Epithelial cell of proximal tubule (primary cell): ENCODE results near the gene SRGAP1. TPM values are rescaled to one million over a fixed set of nuclear protein-coding genes. Genes with fewer than 3 reads are reported as not detected.

ENCODE experiments used
- DNase-seq: peaks from one replicate; pipeline ENCODE4 v3.0.0-alpha.2; 2011; ENCODE audit warnings: low read depth
- H3K4me3 ChIP-seq: 2 replicates; pipeline ENCODE4 v1.5.1; 2011; ENCODE audit warnings: low read depth, mild to moderate bottlenecking, low read length
- total RNA-seq: library from RNA; depleted of rRNA; stranded (reverse); fragments of >200 nt; gene quantifications from 2 replicates; pipeline ENCODE4 v1.2.3, GENCODE V29; 2015
- TF ChIP-seq, protein P1 (sequence below): conservative IDR thresholded peaks from 2 replicates; pipeline ENCODE4 v1.5.1; 2012; ENCODE audit warnings: low read depth, mild to moderate bottlenecking, low read length

The SRGAP1 gene
- total RNA-seq, 1 donor from 2014 or later = 9.4 TPM

DNA sequence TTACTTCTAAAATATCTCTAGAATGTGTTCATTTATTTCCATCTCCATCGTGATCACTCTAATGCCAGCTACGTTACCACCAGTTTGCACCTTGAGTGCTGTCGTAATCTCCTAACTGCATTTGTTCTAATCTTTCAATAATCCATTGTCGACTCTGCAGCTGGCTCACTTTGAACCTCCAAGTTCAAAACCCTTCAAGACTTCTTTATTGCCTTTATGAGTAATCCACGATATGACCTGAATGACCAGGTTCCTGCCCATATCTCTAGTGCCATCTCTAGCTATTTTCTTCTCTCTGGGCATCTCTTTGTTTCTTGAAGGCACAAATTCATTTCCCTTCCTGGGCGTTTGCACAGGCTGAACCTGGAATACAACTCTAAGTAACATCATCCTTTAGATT, 76.7 kb downstream of the SRGAP1 start:
- H3K4me3 ChIP-seq = no peak overlapping the region
- DNase-seq = no peak
- TF ChIP-seq, protein P1, sequence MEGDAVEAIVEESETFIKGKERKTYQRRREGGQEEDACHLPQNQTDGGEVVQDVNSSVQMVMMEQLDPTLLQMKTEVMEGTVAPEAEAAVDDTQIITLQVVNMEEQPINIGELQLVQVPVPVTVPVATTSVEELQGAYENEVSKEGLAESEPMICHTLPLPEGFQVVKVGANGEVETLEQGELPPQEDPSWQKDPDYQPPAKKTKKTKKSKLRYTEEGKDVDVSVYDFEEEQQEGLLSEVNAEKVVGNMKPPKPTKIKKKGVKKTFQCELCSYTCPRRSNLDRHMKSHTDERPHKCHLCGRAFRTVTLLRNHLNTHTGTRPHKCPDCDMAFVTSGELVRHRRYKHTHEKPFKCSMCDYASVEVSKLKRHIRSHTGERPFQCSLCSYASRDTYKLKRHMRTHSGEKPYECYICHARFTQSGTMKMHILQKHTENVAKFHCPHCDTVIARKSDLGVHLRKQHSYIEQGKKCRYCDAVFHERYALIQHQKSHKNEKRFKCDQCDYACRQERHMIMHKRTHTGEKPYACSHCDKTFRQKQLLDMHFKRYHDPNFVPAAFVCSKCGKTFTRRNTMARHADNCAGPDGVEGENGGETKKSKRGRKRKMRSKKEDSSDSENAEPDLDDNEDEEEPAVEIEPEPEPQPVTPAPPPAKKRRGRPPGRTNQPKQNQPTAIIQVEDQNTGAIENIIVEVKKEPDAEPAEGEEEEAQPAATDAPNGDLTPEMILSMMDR = no peak

GRCh38 chr12:63922474-63922873, 78.0 kb downstream of the SRGAP1 start:
- no peak overlapping the region for H3K4me3 ChIP-seq
- peak; percentile 60 for DNase-seq
- TF ChIP-seq, protein P1 = no peak

DNA sequence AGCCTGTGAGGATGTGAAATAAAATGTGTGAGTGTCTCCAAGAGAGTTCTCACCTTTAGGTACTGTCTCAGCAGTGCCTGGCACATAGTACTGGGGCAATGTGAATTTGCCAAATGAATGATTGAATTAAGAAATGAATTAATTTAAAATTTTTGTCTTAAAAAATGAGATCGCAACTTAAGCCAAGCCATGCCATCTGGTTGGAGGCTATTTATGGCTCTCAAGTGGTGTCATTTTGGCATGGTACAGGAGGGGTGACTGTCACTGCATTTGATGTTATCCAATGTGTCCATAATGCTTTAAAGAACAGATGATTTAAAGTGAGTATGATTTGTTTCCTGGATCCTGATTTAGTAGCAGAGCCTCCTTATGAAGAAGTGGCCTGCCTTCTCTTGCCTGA, 80.3 kb downstream of the SRGAP1 start:
- DNase-seq = no peak
- TF ChIP-seq, protein P1 = no peak
- H3K4me3 ChIP-seq = no peak overlapping the region

DNA sequence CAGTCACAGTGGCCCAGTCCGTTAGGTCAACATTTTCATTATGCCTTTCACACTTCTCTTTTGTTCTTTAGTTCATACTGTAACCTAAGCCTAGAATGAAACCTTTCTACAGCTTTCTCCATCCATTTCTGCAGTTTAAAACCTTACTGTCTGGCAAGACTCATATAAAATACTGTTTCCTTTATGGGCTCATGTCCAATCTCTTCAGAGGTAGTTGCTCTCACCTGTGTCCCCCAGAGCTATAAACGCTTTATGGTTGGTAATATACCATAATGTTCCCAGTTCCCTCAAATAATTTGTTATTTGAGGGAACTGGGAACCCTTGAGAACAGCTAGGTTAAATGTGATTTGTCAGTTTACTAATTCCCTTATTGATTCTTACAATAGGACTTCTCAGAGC, 83.0 kb downstream of the SRGAP1 start:
- TF ChIP-seq, protein P1 = no peak
- DNase-seq = no peak
- H3K4me3 ChIP-seq = no peak overlapping the region

DNA sequence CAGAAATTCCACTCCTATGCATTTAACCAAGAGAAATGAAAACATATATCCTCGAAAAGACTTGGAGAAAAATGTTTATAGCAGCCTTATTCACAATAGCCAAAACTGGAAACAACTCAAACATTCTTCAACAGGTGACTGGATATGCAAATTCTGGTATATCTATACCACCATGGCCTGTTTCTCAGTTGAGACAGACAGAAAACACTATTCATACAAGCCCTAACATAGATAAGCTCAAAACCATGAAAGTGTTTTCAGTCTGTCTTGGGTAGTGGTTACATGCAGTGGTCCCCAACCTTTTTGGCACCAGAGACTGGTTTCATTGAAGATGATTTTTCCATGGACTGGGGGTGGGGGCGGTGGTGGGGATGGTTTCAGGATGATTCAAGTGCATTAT, 83.8 kb downstream of the SRGAP1 start:
- TF ChIP-seq, protein P1 = no peak
- H3K4me3 ChIP-seq = no peak overlapping the region
- DNase-seq = no peak

DNA sequence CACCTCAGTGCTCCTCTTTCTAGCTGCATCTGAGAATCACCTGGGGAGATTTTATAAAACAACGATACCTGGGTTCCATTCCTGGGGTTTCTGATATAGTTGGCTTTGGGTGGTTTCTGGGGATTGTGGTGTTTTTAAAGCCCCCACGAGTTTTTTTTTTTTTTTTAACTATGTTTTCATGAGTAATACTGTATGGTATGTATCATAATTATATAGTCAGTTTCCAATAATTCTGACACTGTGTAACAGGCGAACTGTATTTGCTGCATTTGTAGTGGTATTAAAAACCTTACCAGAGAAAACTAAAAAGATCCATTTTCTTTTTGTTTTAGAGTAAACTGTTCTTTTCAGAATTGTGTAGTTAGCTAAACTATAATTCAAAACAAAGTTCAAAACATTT, 84.9 kb downstream of the SRGAP1 start:
- TF ChIP-seq, protein P1 = no peak
- DNase-seq = no peak
- H3K4me3 ChIP-seq = no peak overlapping the region

GRCh38 chr12:63930971-63931370, 86.5 kb downstream of the SRGAP1 start:
- TF ChIP-seq, protein P1 = no peak
- no peak overlapping the region for H3K4me3 ChIP-seq
- DNase-seq = no peak
